Type B pancreatic cell (in vitro differentiated cells): Measurements from ENCODE around the gene TXNL4B. TPM values are rescaled to one million over a fixed set of nuclear protein-coding genes. Genes with fewer than 3 reads are reported as not detected.

Experiments used
- DNase-seq: peaks from one replicate; pipeline ENCODE4 v3.0.0; 2021; ENCODE audit warnings: mixed read lengths; ENCODE audit not compliant: unreplicated experiment; ENCODE audit errors: extremely low spot score
- H3K27ac Mint-ChIP-seq: 2 replicates; pipeline ENCODE4 v1.8.0; 2021; ENCODE audit warnings: mild to moderate bottlenecking, mixed read lengths
- H3K27me3 Mint-ChIP-seq: 2 replicates; pipeline ENCODE4 v1.8.0; 2021; ENCODE audit warnings: mixed read lengths
- H3K36me3 Mint-ChIP-seq: 2 replicates; pipeline ENCODE4 v1.8.0; 2021; ENCODE audit warnings: mixed read lengths
- H3K4me1 Mint-ChIP-seq: one replicate; pipeline ENCODE4 v1.8.0; 2021; ENCODE audit warnings: mixed read lengths; ENCODE audit not compliant: unreplicated experiment
- H3K4me3 Mint-ChIP-seq: 2 replicates; pipeline ENCODE4 v1.8.0; 2021; ENCODE audit warnings: mild to moderate bottlenecking, mixed read lengths
- H3K9me3 Mint-ChIP-seq: 2 replicates; pipeline ENCODE4 v1.8.0; 2021; ENCODE audit warnings: mixed read lengths
- CTCF ChIP-seq: fragments of 200-600 bp; sonication (generic); conservative IDR thresholded peaks from 2 replicates; pipeline ENCODE4 v1.5.0; 2021; ENCODE audit warnings: antibody characterized with exemption, mild to moderate bottlenecking
- total RNA-seq: library from RNA; stranded (reverse); gene quantifications from 2 replicates; pipeline ENCODE4 v1.2.1, GENCODE V29; 2021; ENCODE audit warnings: low replicate concordance

TXNL4B gene
- total RNA-seq, 1 donor from 2014 or later, result 17.8 TPM

- TF ChIP-seq CTCF, result no peak
- Mint-ChIP-seq H3K4me1 (no peaks in the 10 kb centered on the region), H3K4me3 (no peak overlapping the region), H3K27me3 (no peaks in the 10 kb centered on the region), H3K9me3 (no peaks in the 10 kb centered on the region), H3K27ac (no peak overlapping the region), H3K36me3 (peaks cover 8% of the 10 kb centered on the region)
- DNase-seq, result peak; percentile 18
These were observed 18.4 kb upstream of the TXNL4B start for GRCh38 chr16:72111657-72112451.

- TF ChIP-seq CTCF, result no peak
- Mint-ChIP-seq H3K27me3 (no peaks in the 10 kb centered on the region), H3K36me3 (peaks cover 8% of the 10 kb centered on the region), H3K27ac (no peak overlapping the region), H3K9me3 (no peaks in the 10 kb centered on the region), H3K4me3 (no peak overlapping the region), H3K4me1 (no peaks in the 10 kb centered on the region)
- DNase-seq, result peak; percentile 32
These were observed 17.5 kb upstream of the TXNL4B start for GRCh38 chr16:72110662-72111615.

GRCh38 chr16:72109966-72110530 is 16.6 kb upstream of the TXNL4B start:
- Mint-ChIP-seq H3K36me3 (peaks cover 8% of the 10 kb centered on the region), H3K4me1 (no peaks in the 10 kb centered on the region), H3K27ac (no peak overlapping the region)

GRCh38 chr16:72109300-72109699 is 15.9 kb upstream of the TXNL4B start:
- H3K27ac Mint-ChIP-seq, result no peak overlapping the region
- H3K27me3 Mint-ChIP-seq, result no peaks in the 10 kb centered on the region
- TF ChIP-seq CTCF, result no peak
- DNase-seq, result peak; percentile 25
- peaks cover 3% of the 10 kb centered on the region for H3K36me3 Mint-ChIP-seq
- H3K4me3 Mint-ChIP-seq, result no peak overlapping the region
- no peaks in the 10 kb centered on the region for H3K9me3 Mint-ChIP-seq
- H3K4me1 Mint-ChIP-seq, result no peaks in the 10 kb centered on the region

More at GRCh38 chr16:72109966-72110530, 16.6 kb upstream of the TXNL4B start:
- no peaks in the 10 kb centered on the region for H3K9me3 Mint-ChIP-seq
- peak; percentile 25 for DNase-seq
- no peak for TF ChIP-seq CTCF
- no peak overlapping the region for H3K4me3 Mint-ChIP-seq
- no peaks in the 10 kb centered on the region for H3K27me3 Mint-ChIP-seq

- DNase-seq, result peak; percentile 43
- Mint-ChIP-seq H3K27me3 (no peaks in the 10 kb centered on the region), H3K36me3 (peaks cover 4% of the 10 kb centered on the region), H3K27ac (no peak overlapping the region), H3K9me3 (no peaks in the 10 kb centered on the region), H3K4me1 (no peaks in the 10 kb centered on the region), H3K4me3 (no peak overlapping the region)
- no peak for TF ChIP-seq CTCF
These were observed 15.1 kb upstream of the TXNL4B start for GRCh38 chr16:72108353-72109102.
